ENCODE data around the gene PRKAR1B.
"Not testable (repeated sequence)": the region's sequence is repeated elsewhere in the genome, so short reads cannot be mapped to it uniquely, and the experiment has no call there.

DNA sequence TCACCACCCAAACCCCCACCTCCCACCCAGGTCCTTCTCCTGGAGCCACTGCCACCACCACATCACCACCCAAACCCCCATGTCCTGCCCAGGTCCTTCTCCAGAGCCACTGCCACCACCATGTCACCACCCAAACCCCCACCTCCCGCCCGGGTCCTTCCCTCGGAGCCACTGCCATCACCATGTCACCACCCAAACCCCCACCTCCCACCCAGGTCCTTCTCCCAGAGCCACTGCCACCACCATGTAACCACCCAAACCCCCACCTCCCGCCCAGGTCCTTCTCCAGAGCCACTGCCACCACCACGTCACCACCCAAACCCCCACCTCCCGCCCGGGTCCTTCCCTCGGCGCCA, 175.5 kb downstream of the PRKAR1B start:
- TF ChIP-seq, protein P1, sequence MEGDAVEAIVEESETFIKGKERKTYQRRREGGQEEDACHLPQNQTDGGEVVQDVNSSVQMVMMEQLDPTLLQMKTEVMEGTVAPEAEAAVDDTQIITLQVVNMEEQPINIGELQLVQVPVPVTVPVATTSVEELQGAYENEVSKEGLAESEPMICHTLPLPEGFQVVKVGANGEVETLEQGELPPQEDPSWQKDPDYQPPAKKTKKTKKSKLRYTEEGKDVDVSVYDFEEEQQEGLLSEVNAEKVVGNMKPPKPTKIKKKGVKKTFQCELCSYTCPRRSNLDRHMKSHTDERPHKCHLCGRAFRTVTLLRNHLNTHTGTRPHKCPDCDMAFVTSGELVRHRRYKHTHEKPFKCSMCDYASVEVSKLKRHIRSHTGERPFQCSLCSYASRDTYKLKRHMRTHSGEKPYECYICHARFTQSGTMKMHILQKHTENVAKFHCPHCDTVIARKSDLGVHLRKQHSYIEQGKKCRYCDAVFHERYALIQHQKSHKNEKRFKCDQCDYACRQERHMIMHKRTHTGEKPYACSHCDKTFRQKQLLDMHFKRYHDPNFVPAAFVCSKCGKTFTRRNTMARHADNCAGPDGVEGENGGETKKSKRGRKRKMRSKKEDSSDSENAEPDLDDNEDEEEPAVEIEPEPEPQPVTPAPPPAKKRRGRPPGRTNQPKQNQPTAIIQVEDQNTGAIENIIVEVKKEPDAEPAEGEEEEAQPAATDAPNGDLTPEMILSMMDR (IDR thresholded peaks at IDR 0.05 in 2 of 3, conservative IDR thresholded peaks at IDR 0.05 in 1 of 3; ENCODE audit: borderline replicate concordance in 1 of 3, insufficient read depth in 1 of 3, low read depth in 2 of 3, low read length in 2 of 3), result not testable (repeated sequence)
- TF ChIP-seq POLR2A (IDR thresholded peaks at IDR 0.05; ENCODE audit: borderline replicate concordance, extremely low read depth, insufficient read depth, insufficient read length); EZH2phosphoT487 (IDR thresholded peaks at IDR 0.05; ENCODE audit: borderline replicate concordance): not testable (repeated sequence)

Measured in HCT116 (cell line).